ENCODE measurements around the gene PFKFB1.

Gene PFKFB1

DNA sequence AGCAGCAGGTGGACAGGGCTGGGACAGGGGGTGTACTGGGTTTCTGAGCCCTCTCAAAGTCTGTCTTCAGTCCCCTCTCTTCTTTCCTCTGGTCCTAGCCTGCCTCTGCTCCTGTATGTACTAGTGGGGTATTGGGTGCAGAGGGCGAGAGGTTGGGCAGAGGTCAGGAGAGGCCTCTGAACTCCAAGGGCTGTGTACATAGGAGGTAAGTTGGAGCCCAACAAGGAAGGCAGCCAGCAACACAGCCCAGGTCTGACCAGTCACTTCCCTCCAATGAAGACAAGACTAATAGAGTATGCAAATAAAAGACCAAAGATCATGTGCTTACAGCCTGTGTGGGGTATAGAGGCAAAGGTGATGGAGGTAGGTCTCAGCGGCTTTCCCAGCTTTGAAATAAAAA, at the start of gene PFKFB1:
PFKFB1 (minus strand) TSS at position 90 of the 400 bp plus-strand sequence. CDS start 181 bp downstream, outside the sequence.
- no peak for DNase-seq

DNA sequence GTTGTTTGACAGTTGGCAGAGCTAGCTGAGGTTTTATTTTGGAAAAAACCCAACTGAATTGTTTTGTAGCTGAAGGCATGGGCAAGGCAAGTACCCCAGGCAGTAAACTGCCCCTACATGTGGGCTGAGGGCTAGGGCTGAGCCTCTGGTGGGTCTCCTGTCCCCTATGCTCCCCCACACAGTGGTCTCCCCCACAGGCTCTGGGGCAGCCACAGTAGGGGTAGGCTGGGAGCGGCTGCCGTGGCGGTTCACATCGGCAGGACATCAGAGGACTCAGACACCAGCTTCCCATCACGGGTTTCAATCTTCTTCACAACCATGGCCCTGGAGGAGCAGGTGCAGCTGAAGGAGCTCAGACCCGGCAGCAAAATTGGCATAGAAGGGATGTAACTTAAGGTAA, 47.5 kb upstream of the PFKFB1 start:
- no peak for DNase-seq

DNA sequence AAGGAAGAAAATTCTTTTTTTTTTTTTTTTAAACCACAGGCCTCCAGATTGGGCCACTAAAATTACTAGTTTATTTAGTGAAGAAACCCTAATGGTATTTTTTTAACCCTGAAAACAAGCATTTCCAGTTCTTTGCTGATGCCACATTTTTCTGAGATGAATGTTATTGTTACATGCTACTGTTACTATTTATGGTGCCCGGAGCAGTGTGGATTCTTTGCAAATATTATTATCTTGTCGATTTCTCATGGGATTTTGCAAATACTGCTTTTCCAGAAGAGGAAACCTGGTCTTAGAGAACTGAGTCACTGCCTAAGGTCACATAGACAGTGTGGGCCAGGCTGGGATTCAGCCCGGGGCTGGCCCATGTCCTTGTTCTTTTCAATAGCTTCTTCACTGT, 45.5 kb upstream of the PFKFB1 start:
- no peak for DNase-seq

DNA sequence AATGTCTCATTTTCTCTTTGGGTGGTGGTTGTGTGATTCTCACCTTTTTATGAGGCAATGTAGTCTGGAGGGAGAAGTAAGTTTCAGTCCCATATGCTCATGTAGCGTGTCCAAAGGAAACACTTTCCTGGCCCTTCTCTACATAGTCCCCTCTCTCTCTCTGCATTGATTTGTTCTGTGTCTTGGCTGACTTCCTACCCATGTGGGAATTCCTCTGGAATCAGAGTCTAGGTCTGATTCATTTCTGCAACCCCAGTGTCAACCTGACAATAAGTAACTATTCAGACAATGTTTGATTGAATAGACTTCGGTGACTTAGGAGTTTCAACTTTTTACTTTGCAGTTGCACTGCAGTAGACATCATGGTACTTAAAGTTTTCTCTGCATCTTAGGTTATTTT, 39.4 kb upstream of the PFKFB1 start:
- DNase-seq: no peak

DNA sequence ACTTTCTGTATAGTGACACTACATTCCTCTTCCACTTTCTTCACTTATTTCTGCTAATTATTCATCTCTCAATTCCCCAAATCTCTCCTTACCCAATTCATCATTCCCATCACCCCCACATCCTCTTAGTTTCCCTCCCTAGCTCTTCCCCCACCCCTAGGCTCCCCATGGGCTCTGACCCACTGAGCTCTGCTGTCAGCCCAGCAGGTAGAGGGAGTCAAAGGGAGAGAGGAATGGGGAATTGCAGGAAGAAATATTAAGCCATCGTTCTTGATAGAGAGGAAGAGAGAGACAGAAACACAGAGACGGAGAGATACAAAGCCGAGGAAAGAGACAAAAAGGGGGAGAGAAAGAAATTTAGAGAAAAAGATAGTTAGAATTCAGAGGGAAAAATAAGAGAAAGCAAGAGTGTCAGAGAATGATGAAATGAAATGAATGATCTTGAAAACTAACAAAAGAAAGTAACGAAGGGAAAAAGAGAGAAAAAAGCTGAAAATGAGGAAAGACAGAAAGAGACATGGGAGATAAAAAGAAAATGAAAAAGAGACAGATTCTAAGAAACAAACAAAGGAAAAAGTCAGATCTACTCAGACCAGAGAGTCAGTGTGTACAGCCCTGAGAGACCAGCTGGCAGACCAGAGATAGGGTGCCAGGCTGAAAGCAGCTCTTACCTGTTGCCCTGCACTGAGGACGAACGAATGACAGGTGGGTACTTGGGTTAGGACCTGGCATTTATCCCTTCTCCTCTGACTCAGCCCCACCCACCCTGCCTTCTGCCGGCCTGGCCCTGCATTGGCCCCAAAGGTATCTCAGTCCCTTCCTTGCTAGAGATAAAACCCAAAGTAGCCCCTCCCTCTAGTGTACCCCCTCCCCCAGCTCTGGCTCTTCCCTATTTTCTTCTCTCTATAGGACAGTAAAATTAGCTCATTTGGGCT, 36.5 kb upstream of the PFKFB1 start, which contains the start of gene ALAS2:
ALAS2 (minus strand) TSS at position 707 of the 935 bp plus-strand sequence. CDS start 4,977 bp downstream, outside the sequence.
- no peak for DNase-seq

DNA sequence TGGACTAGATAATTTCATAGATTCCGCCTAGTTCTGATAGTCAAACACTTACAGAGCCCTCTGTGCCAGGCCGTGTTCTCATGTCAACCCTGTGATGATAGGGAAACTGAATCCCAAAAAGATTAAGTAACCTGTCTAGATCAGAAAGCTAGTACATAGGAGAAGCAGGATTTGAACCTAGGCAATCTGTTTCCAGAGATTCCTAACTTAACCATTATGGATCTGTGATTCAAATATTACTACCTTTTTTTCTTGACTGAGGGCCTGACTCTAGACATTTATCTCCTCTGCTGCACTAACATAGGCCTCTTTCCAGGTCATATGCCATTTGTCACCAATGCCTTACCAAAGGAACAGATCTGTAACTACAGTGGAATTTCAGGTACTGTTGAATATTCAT, 35.3 kb upstream of the PFKFB1 start:
- no peak for DNase-seq

DNA sequence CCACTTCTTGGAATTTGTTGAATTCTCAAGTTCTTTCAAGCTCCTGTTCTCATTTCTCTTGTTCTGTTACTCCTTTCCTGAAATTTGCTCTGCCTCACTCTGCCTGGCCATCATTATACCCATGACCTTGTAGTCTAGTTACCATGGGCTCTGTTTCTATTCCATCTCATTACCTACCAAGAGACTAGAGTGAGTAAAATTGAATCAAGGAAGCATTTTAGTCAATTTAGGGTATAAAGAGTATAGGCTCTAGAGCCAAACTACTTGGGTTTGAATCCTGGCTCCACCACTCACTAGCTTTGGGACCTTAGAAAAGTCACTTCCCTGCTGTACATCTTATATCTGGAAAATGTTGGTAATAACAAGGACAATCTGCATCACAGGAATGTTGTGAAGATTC, 34.6 kb upstream of the PFKFB1 start:
- no peak for DNase-seq

DNA sequence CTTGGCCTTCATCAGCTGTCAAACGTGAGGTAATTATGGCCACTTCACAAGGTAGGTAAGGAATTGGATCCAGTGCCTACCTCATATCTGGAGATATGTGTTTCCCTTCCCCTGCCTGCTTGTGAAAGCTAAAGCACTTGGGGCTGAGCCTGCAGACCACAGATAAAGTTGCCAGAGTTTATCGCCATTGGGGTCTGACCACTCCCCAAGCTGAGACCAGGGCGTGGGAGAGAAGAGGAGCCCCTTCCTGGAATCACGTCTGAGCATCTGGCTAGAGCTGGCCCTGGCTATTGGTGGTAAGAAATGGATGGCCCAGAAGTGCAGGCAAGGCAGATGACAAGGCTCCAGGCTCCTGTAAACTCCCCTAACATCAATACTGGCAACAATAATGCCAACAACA, 34.1 kb upstream of the PFKFB1 start:
- no peak for DNase-seq

DNA sequence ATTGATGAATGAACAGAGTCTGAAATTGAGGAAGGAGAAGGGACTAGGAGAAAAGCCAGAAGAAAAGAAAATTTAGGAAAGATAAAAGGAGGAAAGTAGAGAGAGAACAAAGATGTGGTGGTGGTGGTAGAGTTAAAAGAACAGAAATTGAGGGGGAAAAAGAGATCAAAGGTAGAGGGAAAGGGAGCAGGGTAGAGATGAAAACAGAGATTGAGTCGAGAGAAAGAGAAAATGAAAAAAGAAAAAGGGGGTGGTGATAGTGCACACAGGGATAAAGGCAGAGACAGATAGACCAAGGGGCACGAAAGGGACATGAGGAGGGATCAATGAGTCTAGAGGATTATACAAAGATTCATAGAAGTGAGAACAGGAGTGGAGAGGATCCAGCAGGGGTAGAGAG, 32.9 kb upstream of the PFKFB1 start:
- DNase-seq: no peak

DNA sequence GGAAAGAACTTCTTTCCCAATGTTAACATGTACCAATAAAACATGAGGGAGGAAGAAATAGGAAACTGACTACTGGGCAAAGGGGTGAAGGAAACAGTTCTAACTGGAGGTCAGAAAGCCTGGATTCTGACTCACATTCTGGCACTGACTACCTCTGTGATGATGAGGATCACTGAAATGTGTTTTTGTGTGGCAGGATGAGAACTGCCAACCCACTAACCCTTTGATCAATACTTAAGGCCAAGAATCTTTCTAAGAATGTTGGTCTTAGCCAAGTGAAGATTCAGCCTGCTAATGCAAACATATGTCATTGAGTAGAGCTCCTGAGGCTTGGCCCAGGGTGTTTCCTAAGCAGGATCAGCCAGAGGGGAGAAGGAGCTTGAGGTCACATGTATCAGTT, 32.2 kb upstream of the PFKFB1 start:
- no peak for DNase-seq

DNA sequence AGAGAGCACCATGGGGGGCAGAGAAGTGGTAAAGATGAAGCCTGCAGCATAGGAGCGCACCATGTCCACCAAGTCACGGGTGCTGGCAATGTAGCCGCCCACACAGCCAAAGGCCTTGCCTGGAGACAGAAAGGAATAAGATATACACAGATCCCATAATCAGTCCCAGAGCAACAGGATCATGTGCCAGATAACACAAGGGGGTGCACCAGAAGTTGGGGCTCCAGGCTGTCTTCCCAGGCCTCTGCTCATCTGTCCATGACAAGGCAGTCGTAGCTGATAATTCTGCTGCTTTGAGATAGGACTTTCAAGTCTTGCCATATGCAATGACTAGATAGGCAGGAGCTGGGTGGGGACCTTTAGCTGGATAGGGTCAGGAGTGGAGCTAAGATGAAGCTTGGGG, 20.9 kb upstream of the PFKFB1 start:
- no peak for DNase-seq

DNA sequence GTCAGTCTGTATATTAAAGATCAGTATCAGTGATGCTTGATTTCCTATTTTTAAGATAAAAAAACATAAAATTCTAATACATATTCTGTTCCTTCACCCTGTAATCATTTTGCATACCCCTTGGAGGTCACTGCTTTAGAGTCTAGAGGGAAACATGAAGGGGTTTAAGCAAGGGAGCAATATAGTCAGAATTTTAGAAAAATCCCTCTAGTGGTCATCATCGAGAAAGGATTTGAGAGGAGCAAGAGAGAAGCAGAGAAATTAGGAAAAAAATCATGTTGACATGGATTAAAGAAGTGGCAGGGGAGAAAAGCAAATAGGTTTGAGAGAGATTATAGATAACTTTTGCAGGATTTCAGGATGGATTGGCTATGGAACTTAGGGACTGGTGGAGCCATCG, 17.3 kb upstream of the PFKFB1 start:
- no peak for DNase-seq

DNA sequence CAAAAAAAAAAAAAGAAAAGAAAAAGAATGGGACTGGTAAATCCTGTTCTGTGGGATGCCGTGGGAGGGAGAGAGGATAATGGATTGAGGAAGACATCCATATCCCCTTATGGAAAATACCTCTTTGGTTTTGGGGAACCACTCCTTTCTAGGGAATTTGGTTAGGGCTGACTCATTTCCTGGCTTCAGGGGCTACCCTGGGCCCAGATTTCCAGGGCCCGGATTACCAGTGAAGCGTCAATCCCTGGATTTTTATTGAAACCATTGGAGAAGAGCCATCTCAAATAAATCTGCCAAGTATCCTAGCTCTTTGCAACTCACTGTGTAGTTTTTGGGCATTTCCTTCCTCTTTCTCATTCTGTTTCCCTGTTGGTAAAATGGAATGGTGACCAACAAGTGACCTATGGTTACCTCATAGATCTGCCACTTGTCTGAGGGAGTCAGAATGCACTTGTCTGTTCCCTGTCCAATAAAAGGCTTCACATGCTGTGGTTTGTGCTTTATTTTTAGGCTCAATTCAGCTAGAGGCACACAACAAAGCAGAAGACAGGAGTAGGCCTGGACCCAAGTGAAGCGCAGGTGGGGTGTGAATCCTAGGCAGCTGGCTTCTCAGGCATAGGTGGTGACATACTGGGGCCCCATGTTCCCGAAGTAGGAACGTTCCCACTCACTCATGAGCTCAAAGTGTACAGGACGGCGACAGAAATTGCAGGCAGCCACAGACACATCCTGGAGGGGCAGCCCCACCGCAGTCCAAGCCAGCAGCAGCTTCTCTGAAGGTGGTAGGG, 14.8 kb upstream of the PFKFB1 start:
- DNase-seq: no peak

DNA sequence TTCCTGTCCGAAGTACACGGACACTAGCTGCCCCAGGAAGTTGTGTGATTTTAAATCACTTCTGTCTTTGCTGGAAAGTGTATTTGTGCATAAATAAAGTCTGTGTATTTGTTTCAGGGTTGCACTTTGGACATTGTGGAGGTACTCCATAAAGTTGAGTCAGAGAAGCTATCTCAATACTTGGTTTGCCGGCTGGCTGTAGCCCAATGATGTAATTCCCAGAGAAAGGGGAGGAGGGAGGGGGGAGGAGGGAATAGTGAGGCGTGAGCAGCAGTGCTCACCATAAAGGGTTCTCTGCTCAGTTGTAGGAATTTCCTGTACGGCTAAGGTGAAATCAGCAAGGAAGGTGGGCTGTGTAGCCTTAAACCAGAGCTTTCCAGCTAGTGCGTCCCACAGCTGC, 13.7 kb upstream of the PFKFB1 start:
- DNase-seq: no peak

DNA sequence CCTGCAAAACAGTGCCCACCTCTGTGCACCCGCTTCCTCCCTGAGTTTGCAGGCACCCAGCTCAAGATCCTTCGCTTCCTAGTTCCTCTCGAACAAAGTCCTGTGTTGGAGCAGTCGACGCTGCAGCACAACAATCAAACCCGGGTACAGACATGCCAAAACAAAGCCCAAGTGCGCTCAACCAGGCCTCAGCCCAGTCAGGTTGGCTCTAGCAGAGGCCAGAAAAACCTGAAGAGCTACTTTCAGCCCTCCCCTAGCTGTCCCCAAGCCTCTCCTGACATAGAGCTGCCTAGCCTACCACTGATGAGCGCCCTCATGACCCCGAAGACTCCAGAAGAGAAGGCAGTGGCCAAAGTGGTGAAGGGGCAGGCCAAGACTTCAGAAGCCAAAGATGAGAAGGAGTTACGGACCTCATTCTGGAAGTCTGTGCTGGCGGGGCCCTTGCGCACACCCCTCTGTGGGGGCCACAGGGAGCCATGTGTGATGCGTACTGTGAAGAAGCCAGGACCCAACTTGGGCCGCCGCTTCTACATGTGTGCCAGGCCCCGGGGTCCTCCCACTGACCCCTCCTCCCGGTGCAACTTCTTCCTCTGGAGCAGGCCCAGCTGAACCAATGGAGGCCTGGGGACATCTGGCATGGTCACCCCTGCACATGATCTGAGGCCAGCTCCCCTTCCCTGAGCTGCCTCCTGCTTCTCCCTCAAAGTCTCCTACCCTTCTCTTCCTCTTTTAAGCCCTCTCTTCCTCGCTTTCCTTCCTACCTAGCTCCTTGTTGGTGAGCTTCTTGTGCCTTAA, 13.0 kb upstream of the PFKFB1 start:
- DNase-seq: no peak

DNA sequence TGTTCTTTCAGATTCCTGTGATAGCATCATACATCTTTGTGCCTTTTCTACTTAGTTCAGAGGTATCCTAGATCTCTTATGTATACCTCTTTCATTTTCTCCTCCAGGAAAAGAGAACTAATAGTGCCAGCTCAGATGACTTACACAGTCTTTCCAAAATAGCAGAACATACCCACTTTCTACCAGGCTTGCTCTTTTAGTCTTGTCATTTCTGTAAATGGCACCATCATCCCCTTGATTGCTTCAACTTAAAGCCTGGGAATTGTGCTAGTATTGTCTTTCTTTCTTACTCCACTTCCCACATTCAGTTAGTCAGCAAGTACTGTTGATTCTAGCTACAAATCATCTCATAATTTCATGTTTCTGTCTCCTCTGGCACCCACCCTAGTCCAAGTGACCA, 11.3 kb upstream of the PFKFB1 start:
- DNase-seq: no peak

DNA sequence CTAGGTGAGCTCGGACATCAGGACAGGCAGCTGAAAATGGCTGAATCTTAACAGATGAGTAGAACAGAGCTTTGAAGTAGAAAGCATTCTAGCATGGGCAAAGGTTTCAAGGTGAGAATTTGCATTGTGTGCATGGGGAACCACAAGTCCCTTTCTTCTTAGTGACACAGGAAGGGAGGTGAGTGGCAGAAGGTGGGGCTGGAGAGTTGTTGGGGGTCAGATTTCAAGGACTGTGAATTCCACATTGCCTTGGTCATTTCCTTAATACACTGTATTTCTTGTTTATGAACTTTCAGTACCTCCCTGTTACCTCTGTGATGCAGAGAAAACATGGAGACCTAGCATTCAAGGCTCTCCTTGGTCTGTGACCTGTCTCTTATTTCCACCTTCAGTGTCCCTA, 10.2 kb upstream of the PFKFB1 start:
- DNase-seq: no peak

DNA sequence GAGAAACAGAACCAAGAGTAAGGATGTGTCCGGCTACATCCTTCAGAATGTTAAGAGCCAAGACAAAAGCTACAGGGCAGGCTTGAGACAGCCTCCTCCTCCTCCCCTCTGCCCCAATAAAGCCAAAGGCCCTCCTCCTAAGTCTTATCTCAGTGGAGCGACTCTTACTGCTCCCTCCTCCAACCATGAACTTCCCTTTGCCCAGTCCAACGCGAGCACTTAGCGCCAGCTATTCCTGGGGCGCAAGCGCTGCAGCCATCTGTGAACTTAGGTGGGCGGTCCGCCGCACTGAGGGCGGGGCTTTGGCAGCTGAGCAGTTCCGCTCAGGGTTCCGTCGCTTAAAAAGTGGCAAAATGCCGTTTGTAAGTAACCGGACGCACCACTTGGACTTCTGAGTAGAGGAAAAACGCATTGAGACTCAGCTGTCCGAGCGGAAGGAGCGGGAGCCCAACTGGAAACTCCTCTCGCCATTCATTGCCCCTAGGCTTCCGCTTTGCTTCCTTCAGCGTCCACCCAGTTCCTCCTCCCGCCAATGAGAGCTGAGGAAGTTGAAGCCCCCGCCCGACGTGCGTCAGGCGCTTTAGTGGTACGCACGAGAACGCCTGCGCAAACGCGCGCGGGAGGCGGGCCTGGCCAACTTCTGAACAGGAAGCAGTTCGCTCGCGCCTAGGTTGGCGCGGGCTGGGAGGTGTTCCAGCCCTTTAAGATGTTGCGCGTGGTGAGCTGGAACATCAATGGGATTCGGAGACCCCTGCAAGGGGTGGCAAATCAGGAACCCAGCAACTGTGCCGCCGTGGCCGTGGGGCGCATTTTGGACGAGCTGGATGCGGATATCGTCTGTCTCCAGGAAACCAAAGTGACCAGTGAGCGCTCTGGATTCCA, 6.0 kb upstream of the PFKFB1 start, which contains the start of gene APEX2:
APEX2 (plus strand) TSS at position 647 of the 882 bp plus-strand sequence; CDS start at position 707, 60 bp downstream.
- peak; percentile 84 for DNase-seq

DNA sequence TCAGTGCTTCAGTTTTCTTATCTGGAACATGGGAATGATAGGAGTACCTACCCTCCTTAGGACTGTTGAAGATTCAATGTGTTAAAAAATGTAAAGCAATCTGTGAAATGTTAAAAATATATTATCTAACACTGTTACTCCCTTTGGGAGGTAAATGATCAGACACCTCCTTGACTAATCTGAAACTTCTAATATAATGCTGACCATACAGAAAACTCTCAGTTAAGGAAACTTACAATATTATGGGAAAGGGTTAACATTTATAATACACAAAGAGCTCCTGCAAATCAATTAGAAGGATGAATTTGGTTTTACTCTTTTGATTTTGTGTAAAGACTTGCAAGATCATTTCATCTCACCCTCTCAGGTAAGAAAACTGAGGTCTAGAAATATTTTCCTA, 1.6 kb upstream of the PFKFB1 start:
- no peak for DNase-seq

DNA sequence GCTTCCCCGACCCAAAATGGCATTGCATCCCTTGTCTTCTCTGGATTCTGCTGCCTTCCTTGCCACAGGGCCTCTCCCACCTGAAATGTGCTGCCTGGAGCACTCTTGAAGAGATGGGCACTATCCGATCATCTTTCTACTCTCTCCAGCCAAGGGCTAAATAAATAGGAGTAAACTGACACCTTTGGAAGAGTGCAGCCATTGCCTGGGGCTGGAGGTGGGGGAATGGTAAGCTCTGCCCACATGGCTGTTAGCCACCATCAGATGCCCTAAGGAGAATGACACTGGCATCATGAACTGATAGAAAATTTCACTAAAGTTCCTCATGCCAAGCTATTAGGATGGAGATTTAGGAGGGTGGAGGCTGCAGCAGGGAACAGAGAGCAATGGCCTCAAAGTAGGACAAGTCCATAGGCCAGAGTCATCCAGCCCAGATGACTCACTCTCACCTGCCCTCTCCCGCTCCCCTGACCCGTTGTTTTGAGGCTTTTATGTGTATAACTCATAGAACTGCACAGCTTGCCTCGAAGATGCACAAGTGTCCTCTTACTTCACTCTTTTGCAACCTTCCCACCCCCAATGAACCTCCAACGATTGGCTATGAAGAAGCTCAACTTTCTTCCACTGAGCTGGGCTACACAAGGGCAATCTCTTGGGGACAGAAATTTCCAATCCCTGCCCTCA, 822 bp upstream of the PFKFB1 start:
- no peak for DNase-seq

DNA sequence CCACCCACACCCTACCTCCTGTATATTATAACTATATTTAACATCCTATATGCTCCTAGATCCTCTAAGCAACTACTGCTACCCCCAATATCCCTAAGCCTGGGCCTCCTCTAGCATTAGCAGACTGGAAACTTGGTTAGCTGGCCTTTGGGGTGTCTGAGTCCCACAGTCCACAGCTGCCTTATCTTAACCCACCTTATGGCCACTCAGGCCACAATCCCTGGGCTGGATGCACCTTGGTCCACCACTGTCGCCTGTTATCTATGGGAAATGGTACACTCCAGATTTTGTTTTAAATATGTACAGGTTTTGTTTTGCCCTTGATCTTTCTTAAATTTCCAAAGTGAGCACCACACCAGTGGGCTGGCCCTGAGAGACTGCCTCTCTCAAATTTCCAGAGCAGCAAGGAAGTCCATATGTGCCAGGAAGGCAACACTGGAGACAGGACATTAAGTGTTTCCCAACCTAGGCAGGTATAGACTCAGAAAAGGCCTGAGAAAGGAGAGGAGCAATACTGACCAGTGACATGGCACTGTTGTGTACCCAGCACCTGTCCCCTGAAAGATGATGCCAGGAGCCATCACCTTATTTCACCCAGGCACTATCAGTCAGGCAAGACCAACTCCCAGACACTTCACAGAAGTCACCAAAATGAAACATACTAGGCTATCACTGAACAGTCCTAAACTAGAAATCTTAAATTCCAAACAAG, 921 bp downstream of the PFKFB1 start:
- DNase-seq: no peak
